Astrocyte of the cerebellum (primary cell): ENCODE results near the gene SYNE4.

Experiments
- DNase-seq: peaks from one replicate; pipeline ENCODE4 v3.0.0-alpha.2; 2011; ENCODE audit warnings: low read depth
- H3K4me3 ChIP-seq: 2 replicates; pipeline ENCODE4 v1.5.1; 2011; ENCODE audit warnings: mild to moderate bottlenecking, low read depth, low read length, moderate library complexity
- CTCF ChIP-seq: IDR thresholded peaks from 2 replicates; pipeline ENCODE4 v1.5.1; 2012; ENCODE audit warnings: low read length, low read depth, moderate library complexity, mild to moderate bottlenecking; ENCODE audit errors: missing control alignments
- in situ Hi-C: cut with HindIII; loops from 2 replicates; pipeline ENCODE4 v1.10.0; 2017; ENCODE audit warnings: low sequenced_read_pairs

Gene SYNE4

GRCh38 chr19:36008336-36008978, at the start of gene SYNE4:
SYNE4 (minus strand) TSS chr19:36008813; CDS start chr19:36008681, 132 bp downstream.
- no peak for DNase-seq
- peak within 1 kb of the TSS; percentile 33 for H3K4me3 ChIP-seq
- in situ Hi-C loops: loop anchor here (5.0 kb wide), 1 partner anchor 171 kb away; no protein-coding TSS in a partner anchor
- TF ChIP-seq CTCF: no peak

- peak within 1 kb of the TSS; percentile 53 for H3K4me3 ChIP-seq
- in situ Hi-C loops: no loop called here
- DNase-seq: no peak
- no peak for TF ChIP-seq CTCF
Observed at GRCh38 chr19:36054733-36055686, 46.4 kb upstream of the SYNE4 start, which contains the start of gene WDR62. WDR62 (plus strand) TSS chr19:36054897; CDS start chr19:36054972, 75 bp downstream.

GRCh38 chr19:36054119-36054732, 45.6 kb upstream of the SYNE4 start, which contains the start of gene THAP8:
THAP8 (minus strand) TSS chr19:36054285; CDS start chr19:36054217, 68 bp downstream.
- TF ChIP-seq CTCF: peak; percentile 62
- DNase-seq: peak; percentile 99
- H3K4me3 ChIP-seq: peak within 1 kb of the TSS; percentile 53
- in situ Hi-C loops: no loop called here

GRCh38 chr19:36051637-36052036, 43.0 kb upstream of the SYNE4 start:
- in situ Hi-C loops: no loop called here
- TF ChIP-seq CTCF: no peak
- no peak overlapping the region for H3K4me3 ChIP-seq

GRCh38 chr19:36051236-36051635, 42.6 kb upstream of the SYNE4 start:
- DNase-seq: no peak
- no peak overlapping the region for H3K4me3 ChIP-seq
- TF ChIP-seq CTCF: no peak
- in situ Hi-C loops: no loop called here

More at GRCh38 chr19:36051637-36052036, 43.0 kb upstream of the SYNE4 start:
- no peak for DNase-seq

GRCh38 chr19:36049080-36049698, 40.6 kb upstream of the SYNE4 start:
- TF ChIP-seq CTCF: no peak
- no peak overlapping the region for H3K4me3 ChIP-seq
- no peak for DNase-seq
- in situ Hi-C loops: no loop called here
